HEK293T (cell line): Measurements from ENCODE around the gene TAS1R2.

ENCODE experiments used
- BHLHE40 ChIP-seq: fragments of 450-650 bp; IDR thresholded peaks from 2 replicates; pipeline ENCODE4 v1.6.1; 2016; ENCODE audit warnings: mild to moderate bottlenecking, moderate library complexity, borderline replicate concordance
- CTBP1 ChIP-seq: fragments of 450-650 bp; IDR thresholded peaks from 2 replicates; pipeline ENCODE4 v1.6.1; 2016; ENCODE audit warnings: borderline replicate concordance
- FOXA1 ChIP-seq: fragments of 450-650 bp; IDR thresholded peaks from 2 replicates; pipeline ENCODE4 v1.6.1; 2016; ENCODE audit warnings: mild to moderate bottlenecking
- HDGF ChIP-seq: fragments of 450-650 bp; IDR thresholded peaks from 2 replicates; pipeline ENCODE4 v1.6.1; 2017; ENCODE audit warnings: antibody characterized with exemption, borderline replicate concordance
- SP1 ChIP-seq: fragments of 450-650 bp; IDR thresholded peaks from 2 replicates; pipeline ENCODE4 v1.6.1; 2017
- TF ChIP-seq, protein P1 (sequence below): fragments of 450-650 bp; IDR thresholded peaks from 2 replicates; pipeline ENCODE4 v1.6.1; 2016

GRCh38 chr1:18882486-18882885 lies 23.0 kb upstream of the TAS1R2 start:
- TF ChIP-seq, protein P1, sequence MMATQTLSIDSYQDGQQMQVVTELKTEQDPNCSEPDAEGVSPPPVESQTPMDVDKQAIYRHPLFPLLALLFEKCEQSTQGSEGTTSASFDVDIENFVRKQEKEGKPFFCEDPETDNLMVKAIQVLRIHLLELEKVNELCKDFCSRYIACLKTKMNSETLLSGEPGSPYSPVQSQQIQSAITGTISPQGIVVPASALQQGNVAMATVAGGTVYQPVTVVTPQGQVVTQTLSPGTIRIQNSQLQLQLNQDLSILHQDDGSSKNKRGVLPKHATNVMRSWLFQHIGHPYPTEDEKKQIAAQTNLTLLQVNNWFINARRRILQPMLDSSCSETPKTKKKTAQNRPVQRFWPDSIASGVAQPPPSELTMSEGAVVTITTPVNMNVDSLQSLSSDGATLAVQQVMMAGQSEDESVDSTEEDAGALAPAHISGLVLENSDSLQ: no peak
- TF ChIP-seq HDGF (no peak), BHLHE40 (no peak), FOXA1 (no peak), CTBP1 (no peak), SP1 (no peak)
